ENCODE measurements around the gene GCNA. TPM values are rescaled to one million over a fixed set of nuclear protein-coding genes. Genes with fewer than 3 reads are reported as not detected.
"Not testable (repeated sequence)": the region's sequence is repeated elsewhere in the genome, so short reads cannot be mapped to it uniquely, and the experiment has no call there.

Gene GCNA
- total and polyA plus RNA-seq, 9 donors: 0.46 to 2.3 (median 0.98) TPM

- TF ChIP-seq CTCF (IDR thresholded peaks at IDR 0.05): no peak
- no peak for TF ChIP-seq POLR2A (IDR thresholded peaks at IDR 0.05)
- no peak for TF ChIP-seq EP300 (IDR thresholded peaks at IDR 0.05)
- intact Hi-C loops (cut with DNase I): no loop called here
- no peaks in the 10 kb centered on the region for H3K9me3 ChIP-seq
- no peaks in the 10 kb centered on the region for H3K27me3 ChIP-seq
- H3K27ac ChIP-seq: no peak overlapping the region
- DNase-seq: no peak
- H3K36me3 ChIP-seq: no peaks in the 10 kb centered on the region
- H3K4me1 ChIP-seq (ENCODE audit: insufficient read depth): no peaks in the 10 kb centered on the region
- 64 to 70% (median 67%) methylated on average over 3 of the region's 3 CpGs for WGBS, 3 donors
- H3K4me3 ChIP-seq: no peak overlapping the region
Measured at GRCh38 chrX:71550578-71550977, 27.7 kb upstream of the GCNA start.

- Histone ChIP-seq H3K4me3 (no peak overlapping the region), H3K9me3 (no peaks in the 10 kb centered on the region), H3K4me1 (ENCODE audit: insufficient read depth) (no peaks in the 10 kb centered on the region), H3K36me3 (no peaks in the 10 kb centered on the region), H3K27me3 (no peaks in the 10 kb centered on the region), H3K27ac (no peak overlapping the region)
- DNase-seq: no peak
- 81 to 90% (median 87%) methylated on average over 3 of the region's 3 CpGs for WGBS, 3 donors
- no peak for TF ChIP-seq POLR2A (IDR thresholded peaks at IDR 0.05)
- no peak for TF ChIP-seq CTCF (IDR thresholded peaks at IDR 0.05)
- no peak for TF ChIP-seq EP300 (IDR thresholded peaks at IDR 0.05)
- intact Hi-C loops (cut with DNase I): no loop called here
Measured at GRCh38 chrX:71556036-71556435, 22.2 kb upstream of the GCNA start.

GRCh38 chrX:71558920-71559319 is 19.3 kb upstream of the GCNA start:
- H3K27me3 ChIP-seq: no peaks in the 10 kb centered on the region
- no peak overlapping the region for H3K4me3 ChIP-seq
- no peaks in the 10 kb centered on the region for H3K4me1 ChIP-seq (ENCODE audit: insufficient read depth)
- H3K36me3 ChIP-seq: no peaks in the 10 kb centered on the region
- intact Hi-C loops (cut with DNase I): no loop called here
- H3K9me3 ChIP-seq: no peaks in the 10 kb centered on the region
- TF ChIP-seq CTCF (IDR thresholded peaks at IDR 0.05): no peak
- no peak for DNase-seq
- H3K27ac ChIP-seq: no peak overlapping the region
- 74 to 84% (median 84%) methylated on average over 5 of the region's 5 CpGs for WGBS, 3 donors

GRCh38 chrX:71559773-71560172 is 18.5 kb upstream of the GCNA start:
- intact Hi-C loops (cut with DNase I): not testable (repeated sequence)

GRCh38 chrX:71563921-71564320 is 14.3 kb upstream of the GCNA start:
- Histone ChIP-seq H3K4me3 (no peak overlapping the region), H3K4me1 (ENCODE audit: insufficient read depth) (no peaks in the 10 kb centered on the region), H3K27me3 (no peaks in the 10 kb centered on the region), H3K36me3 (no peaks in the 10 kb centered on the region), H3K9me3 (no peaks in the 10 kb centered on the region), H3K27ac (no peak overlapping the region)
- TF ChIP-seq EP300 (IDR thresholded peaks at IDR 0.05): no peak
- no peak for TF ChIP-seq CTCF (IDR thresholded peaks at IDR 0.05)
- no peak for TF ChIP-seq POLR2A (IDR thresholded peaks at IDR 0.05)
- intact Hi-C loops (cut with DNase I): no loop called here
- no peak for DNase-seq
- 42 to 61% (median 54%) methylated on average over 1 of the region's 1 CpG for WGBS, 3 donors

More at GRCh38 chrX:71559773-71560172, 18.5 kb upstream of the GCNA start:
- H3K27ac ChIP-seq; H3K36me3 ChIP-seq; DNase-seq; H3K27me3 ChIP-seq; H3K4me1 ChIP-seq (ENCODE audit: insufficient read depth); H3K4me3 ChIP-seq; H3K9me3 ChIP-seq: not testable (repeated sequence)
- WGBS, 3 donors: 76 to 81% (median 77%) methylated on average over 6 of the region's 6 CpGs
